Measurements from ENCODE around the gene SKIDA1. TPM values are rescaled to one million over a fixed set of nuclear protein-coding genes. Genes with fewer than 3 reads are reported as not detected.

SKIDA1 gene
- polyA plus RNA-seq, 3 donors, result 11.2 to 13.0 (median 11.9) TPM

Other genes starting within 250 kb of the SKIDA1 start
- gene MLLT10, start 8.6 kb upstream of the SKIDA1 start, polyA plus RNA-seq (ENCODE audit: insufficient read length in 3 of 3), result 10 to 100 TPM; 45.1 to 51.5 (median 47.3) TPM